HG02678 (cell line): Measurements from ENCODE around the gene EXOC6B.

Experiments used
- ATAC-seq: cut with Tn5 transposase; IDR thresholded peaks from one replicate; pipeline ENCODE4 v1.9.1; 2021; ENCODE audit warnings: mild to moderate bottlenecking, moderate library complexity; ENCODE audit not compliant: unreplicated experiment

Gene EXOC6B

DNA sequence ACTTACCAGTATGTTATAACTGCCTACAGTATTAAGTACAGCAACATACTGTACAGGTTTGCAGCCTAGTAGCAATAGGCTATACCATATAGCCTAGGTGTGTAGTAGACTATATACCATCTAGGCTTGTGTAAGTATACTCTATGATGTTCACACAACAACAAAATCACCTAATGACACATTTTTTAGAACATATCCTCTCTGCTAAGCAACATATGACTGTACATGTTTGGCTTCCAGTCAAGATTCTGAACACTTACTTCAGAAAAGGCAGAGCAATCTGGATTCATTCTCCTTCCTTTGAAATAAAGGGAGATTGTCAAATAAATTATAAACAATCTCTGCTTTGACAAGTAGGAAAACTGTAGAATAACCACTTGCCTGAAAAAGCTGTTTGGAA lies 81.8 kb downstream of the EXOC6B start:
- no peak for ATAC-seq

DNA sequence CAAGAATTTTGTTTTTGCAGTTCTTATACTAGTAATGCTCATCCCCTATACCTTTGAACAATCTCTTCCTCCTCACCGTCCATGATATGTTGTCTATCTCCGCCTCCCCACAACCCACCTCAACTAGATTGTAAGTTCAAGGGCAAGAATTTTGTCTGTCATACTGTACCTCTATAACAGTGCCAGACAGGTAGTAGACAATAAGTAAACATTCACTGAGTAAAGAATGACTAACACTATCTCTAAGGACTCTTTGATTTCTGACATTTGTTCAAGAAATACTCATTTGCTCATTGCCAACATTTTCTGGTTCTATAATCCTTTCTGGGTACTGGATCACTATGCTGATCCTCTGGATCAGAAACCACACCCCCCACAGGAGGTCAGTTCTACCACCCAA lies 82.4 kb downstream of the EXOC6B start:
- ATAC-seq = no peak

DNA sequence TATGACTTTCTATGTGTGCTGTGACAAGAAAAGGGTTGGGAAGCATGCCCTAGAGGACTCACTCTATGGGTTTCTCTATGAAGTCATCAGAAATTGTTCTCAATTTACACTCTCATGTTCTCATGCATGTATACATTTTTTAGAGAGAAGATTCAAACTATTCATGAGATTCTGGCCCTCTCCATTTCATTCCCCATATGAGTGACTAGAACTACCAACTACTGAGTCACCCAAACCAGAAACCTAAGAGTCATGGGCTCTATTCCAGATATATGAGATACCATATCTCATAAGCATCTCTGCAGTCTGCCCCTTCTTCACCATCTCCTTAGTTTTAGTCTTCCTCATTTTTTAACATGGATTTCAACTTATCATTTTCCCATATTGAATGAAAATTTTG lies 87.7 kb downstream of the EXOC6B start:
- no peak for ATAC-seq

DNA sequence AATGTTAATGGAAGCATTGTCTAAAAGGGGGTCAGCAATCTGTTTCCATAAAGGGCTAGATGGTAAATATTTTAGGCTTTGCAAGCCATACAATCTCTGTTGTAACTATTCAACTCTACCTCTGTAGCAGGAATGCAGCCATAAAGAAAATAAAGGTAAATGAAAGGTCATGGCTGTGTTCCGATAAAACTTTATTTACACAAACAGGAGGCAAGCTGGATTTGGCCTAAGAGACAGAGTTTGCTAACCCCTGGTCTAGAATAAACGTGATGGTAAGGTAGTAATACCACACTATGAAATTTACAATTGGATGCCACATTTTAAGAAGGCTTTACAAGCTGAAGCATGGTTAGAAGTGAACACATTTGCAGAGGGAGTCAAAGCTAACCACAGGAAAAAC lies 91.4 kb downstream of the EXOC6B start:
- no peak for ATAC-seq

DNA sequence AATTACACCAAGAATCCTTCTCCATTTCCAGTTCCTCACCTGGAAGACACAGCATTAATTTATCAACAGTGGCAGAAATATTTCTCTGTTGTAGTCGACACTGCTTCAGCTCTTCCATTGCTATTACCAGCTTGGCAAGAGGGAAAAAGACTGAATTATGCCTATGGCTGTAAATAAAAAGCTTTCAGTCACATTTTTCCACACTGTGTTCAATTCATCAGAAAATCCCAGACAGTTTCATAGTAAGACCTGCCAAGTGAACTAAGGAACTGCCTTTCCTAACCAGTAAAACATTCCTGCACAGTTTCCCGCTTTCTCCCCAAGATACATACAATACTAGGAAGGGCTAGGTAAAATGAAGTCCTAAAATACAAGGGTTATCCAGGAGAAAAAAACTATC lies 94.7 kb downstream of the EXOC6B start:
- ATAC-seq = no peak

DNA sequence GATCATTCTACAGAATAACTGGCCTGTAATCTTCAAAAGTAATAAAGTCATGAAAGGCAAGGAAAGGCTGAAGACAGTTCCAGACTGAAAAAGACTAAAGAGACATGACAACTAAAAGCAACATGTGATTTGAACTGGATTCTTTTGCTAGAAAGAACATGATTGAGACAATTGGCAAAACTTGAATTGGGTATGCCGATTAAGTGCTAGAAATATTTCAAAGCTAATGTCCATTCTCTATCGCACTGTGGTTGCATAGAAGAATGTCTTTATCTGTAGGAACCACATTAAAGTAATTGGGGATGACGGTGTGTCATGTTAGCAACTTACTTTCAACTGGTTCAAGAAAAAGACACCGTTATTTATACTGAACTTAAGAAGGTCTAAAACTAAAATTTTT lies 98.5 kb downstream of the EXOC6B start:
- no peak for ATAC-seq

DNA sequence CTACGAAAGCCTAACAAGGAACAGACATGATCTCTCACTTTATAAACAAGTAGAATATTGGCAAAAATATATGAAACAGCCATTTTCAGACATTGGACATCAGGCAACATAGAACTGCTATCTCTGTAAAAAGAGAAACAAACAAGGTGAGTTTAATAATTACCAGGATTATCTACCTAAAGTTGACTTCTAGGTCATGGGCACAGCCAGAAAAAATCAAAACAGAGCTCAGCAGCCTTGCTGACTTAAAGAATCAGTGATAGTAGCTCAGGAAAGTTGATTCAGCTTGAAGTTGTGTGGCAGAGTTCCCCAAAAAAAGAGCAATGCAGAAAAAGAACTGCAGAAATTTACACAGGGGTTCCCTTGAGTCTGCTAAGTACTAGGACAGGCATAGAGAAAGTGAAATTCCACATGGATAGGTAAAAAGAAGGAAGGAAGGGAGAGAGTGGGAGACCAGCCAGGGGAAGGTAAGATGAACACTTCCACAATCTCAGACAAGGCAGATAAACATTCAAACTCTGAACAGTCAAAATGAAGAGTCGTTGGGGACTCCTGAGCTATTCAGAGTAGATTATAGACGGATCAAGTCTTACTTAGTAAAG lies 102.0 kb downstream of the EXOC6B start:
- no peak for ATAC-seq

DNA sequence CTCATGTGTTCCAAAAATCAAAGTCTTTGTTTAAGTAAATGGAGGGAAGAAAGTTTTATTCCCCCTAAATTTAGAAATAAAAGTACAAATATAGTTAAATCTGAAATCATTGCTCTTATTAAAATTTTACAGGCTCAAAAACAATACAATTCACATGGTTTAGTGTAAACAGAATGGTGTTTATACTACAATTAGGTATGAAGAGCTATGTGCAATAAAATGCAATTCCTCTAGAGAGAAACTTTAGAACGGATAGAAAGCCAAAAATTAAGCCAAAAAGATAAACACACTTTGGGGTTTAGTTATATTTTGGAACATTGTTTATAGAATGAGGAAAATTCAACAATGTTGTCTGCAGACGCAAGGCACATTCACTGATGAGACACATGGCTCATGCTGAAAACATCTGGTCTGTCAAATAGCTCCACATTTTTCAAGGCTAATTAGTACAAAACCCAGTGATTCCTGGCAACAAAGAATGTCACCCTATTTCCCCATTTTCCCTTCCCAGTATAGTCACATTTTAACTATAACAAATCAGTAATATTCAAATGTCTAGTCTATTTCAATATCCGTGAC lies 103.3 kb downstream of the EXOC6B start:
- ATAC-seq = no peak

DNA sequence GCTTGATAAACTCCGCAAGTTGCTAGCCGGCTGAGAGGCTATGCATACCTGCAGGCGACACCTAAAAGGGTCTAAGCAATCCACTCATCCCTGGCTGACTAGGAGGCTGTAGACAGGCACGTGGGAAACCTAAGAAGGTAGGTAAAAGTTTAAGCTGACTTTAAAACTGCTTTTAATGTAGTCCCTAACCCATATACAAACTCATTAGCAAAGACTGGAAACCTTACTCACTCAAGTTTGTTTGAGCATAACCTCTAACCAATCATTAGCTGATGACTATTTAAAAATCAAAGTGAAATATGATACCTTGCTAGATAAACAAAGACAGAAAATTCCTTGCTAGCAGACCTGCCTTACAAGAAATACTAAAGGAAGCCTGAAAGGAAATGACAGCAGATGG lies 106.4 kb downstream of the EXOC6B start:
- no peak for ATAC-seq

DNA sequence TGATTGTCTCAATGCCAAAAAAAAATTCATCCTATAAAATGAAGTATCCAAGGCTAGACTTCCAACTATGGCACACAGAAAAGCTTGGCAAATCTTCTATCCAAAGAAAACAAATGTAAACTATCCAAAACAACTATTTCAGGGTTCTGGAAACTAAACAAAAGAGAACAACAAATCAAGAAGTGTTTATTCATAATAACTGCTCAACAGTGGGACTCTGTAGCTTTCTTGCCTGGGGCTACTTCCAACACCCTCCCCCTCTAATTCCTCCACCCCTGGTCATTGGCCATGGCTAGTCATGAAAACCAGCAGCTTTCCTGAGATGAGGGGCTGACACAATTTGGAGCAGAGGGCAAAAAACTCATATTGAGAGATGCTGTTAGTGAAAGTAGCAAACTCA lies 107.0 kb downstream of the EXOC6B start:
- no peak for ATAC-seq

DNA sequence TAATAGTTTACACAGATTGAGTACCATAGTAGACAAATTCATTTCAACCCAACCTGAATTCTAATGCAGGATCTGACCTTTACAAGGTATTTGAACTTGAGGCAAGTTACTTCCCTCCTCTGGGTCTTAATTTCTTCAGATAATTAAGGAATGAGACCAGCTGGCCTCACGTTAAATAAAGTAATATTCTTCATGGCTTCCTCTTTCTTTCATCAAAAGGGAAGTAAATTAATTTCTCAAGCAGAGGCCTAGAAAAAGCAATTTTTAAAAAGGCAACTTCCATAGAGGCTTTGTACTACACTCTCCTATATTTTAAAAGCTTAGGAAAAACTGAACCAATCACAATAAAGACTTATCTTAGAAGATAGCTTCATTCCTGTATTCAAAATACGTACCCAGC lies 109.2 kb downstream of the EXOC6B start:
- ATAC-seq = no peak

DNA sequence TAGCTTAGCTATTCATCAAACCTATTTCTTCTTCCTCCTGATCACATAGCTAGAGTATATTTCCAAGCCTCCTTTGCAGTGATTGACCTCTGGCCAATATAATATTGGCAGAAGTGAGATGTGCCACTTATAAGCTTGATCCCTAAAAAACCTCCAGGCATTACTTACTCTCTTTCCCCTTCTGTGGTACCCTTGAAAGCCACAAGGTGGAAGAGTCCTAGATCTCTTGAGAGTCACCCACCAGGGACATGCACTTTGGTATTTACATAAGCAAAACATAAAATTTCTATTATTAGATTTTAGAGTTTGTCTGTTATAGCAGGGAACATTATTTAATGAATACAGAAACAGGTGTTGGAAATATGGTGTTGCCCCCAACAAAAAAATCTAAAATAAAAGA lies 112.0 kb downstream of the EXOC6B start:
- ATAC-seq = no peak

DNA sequence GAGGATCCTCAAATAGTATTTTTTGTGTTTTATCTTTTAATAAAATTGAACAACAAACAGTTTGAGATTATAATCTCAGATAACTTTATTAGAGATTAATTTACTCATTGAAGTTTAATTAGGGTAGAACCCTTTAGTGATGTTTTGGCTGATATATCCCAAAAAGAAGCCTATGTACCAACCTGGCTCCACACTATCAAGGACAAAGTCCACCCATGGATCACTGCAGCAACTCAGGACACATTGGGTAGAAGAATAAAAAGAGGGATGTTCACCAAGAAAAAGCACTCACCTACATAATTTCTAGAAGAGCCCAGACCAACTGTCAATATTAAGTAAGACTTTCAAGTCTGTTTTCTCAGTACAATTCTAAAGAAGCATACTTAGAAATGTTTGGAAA lies 112.9 kb downstream of the EXOC6B start:
- no peak for ATAC-seq

DNA sequence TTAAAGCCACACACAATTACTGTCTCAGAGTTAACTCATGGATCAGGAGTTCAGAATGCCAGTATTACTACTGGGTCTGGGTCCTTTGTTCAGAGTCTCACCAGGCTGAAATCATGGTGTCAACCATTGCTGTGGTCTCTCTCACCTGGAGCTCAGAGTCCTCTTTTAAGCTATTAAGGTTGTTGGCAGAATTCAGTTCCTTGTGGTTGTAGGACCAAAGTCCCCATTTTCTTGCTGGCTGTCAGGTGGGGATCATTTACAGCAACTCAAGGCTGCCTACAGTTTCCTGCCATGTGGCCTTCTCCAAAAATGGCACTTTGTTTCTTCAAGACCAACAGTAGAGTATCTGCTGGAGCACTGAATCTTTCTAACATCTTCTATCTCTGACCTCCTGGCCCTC lies 113.5 kb downstream of the EXOC6B start:
- ATAC-seq = no peak

DNA sequence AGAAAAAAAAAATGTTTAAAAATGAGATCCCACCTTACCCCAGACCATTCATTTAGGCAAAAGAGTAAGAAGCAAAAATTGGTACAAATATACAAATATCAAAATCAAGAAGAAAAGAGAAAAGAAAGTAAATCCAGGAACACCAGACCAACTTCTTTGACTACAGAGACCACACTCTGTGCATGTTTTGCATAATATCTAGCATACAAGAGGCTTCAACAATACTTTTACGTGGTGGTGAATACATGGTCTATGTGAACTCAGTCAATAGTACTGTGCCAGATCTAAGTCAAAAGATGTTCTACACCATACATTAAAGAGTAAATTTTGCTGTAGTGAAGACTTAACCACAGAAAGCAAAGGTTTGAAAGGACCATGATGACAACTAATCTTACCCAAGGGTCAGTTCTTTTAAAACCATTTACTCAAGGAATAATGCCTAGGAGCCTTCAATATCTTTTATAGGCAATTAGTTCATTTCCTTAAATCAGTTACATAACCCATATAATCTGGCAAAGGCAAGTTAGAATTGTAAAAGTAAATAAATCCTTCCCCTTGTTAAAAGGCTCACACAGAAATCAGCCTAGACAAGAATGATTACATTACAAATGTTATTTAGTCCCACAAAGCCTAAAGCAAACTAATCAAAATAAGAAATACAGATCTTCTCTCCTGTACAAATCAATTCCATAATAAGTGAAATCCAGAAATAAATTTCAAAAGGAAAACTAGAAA lies 115.2 kb downstream of the EXOC6B start:
- ATAC-seq = no peak

DNA sequence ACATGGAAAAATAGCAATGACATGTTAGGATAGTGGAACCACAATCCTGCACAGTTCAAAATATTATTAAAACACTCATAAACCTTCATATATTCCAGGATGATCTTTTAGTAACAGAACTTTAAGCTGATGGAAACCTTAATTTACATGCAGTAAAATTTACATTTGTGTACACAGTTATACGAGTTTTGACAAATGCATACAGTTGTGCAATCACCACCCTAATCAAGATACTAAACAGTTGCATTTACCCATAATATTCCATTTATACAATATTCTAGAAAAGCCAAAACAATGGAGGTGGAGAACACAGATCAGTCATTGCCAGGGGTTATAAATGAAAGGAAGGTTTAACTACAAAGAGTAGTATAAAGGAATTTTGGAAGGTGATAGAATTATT lies 117.6 kb downstream of the EXOC6B start:
- ATAC-seq = no peak

DNA sequence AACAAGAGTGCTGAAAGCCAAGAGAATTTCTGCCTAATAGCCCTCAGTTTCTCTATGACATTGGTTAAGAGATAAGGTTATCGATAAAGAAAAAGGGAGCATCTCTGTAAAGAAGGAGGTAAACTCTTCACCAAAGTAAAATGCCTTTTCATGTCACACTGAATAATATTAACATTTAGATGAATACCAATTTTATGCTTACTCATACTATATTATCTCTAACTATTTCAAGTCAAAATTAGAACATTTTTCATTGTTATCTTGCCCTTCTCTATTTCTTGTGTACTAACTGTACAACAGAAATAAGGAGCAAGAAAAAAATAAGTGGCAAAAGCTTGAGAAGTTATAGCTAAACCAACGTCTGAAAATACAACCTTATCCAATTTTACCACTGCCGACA lies 127.5 kb downstream of the EXOC6B start:
- no peak for ATAC-seq

DNA sequence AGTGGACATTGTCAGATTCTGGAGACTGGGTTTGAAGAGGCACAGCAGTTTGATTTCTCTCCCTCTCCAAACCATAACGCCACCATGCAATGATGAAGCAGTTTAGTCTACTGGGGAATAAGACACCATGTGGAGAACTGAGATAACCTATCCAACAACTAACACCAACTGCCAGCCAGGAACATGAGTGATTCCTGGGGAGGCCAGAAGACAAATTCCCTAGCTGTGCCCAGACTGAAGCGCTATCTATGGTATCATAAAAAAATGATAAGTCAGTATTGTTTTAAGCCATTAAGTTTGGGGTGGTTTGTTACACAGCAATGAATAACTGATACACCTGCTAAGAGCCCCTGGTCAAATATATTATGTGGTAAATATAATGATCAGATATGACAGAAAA lies 129.3 kb downstream of the EXOC6B start:
- no peak for ATAC-seq

DNA sequence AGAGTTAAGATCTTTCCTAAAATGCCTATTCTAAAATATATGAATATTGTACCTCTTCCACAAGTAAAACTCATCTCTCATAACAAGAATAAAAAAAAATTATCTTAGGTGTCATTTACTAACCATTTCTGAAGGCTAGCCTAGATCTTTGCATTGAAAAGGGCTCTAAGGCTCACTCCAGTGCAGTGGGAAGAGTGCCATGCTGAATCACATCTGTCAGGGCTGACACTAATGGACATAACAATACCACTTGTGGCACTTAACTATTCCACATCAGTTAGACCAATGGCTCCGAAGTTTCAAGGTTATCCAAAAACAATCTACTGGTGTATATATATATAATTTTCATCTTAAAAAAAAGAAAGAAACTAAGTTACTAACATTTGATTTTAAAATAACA lies 130.2 kb downstream of the EXOC6B start:
- ATAC-seq = no peak

DNA sequence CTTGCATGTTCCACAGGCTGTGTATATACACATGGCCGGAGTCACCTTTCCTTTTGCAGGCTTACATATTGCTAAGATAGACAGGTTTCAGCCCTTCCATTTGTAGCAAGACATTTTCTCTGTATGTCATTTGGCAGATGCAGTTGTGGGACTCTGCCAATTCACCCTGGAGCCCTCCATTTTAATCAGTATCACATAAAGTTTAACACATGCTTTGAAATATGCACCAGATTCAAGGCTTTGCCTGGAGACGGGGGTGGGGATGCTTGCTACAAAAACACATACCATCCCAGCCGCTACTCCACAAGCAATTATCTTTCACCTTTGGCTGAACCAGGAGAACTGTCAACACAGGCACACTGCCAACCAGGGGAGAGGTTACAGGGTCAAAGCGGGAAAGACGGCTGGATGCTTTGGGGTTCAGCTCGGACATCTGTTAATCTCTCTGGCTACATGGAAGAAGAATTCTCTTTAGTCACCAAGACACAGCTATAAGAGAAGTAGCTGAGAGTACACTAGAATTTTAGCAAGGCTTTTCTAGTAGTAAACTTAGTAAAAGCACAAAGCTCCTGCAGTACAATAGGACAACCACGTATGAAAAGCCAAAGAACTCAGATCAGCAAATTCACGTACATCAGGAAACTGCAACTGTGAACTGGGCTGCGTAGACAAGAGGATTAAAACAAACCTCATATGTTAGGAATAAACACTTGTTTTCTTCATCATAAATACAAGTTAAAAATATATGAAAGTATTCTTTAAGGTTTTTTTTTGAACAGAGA lies 130.9 kb downstream of the EXOC6B start:
- ATAC-seq = no peak

DNA sequence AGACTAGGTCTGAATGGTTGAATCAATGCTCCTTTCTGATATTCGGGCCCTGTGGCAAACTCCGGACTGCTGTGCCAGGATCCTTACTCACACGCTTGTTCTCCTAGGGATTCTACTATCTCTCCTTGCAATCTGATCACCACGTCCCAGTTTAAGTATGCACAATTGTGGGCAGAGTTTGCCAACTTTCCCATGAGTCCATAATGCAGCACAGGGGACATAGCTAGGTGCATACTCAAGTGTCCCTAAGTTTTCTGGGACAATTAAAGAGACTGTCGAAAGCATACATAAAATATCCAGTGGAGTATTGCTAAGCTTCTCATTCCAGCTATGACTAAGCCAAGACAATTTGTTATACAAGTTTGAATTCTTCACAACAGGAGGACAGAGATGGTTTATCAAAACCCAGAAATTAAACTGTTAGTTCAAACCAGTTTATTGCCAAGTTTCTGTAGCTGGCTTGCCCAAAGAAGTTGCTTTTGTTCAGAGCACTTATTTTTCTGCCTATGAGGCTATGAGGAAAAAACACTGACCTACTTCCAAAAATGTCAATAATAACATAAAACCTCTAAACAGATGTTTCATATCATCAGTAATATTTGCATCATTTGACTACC lies 136.1 kb downstream of the EXOC6B start:
- no peak for ATAC-seq
